Fibroblast of lung (primary cell): Measurements from ENCODE around the gene NCBP3. TPM values are rescaled to one million over a fixed set of nuclear protein-coding genes. Genes with fewer than 3 reads are reported as not detected.

ENCODE experiments used
- DNase-seq, 2 donors: peaks; one replicate each; pipeline versions ENCODE4 v3.0.0 to v3.0.0-alpha.2; 2010; ENCODE audit warnings: low read depth in 2 of 2
- H2AFZ ChIP-seq: 2 replicates; pipeline ENCODE4 v1.5.1; 2012; ENCODE audit warnings: low read length, control low read depth, inconsistent platforms
- H3K27ac ChIP-seq: 2 replicates; pipeline ENCODE4 v1.5.1; 2011; ENCODE audit warnings: low read length, control low read depth; ENCODE audit not compliant: insufficient read depth
- H3K27me3 ChIP-seq: 2 replicates; pipeline ENCODE4 v1.5.1; 2011; ENCODE audit warnings: mild to moderate bottlenecking, low read length; ENCODE audit not compliant: control insufficient read depth, insufficient read depth
- H3K36me3 ChIP-seq: 2 replicates; pipeline ENCODE4 v1.5.1; 2011; ENCODE audit warnings: low read length; ENCODE audit not compliant: control insufficient read depth, insufficient read depth
- H3K4me1 ChIP-seq: 2 replicates; pipeline ENCODE4 v1.5.1; 2011; ENCODE audit warnings: low read length; ENCODE audit not compliant: control insufficient read depth, insufficient read depth; ENCODE audit errors: extremely low read depth
- H3K4me2 ChIP-seq: 2 replicates; pipeline ENCODE4 v1.5.1; 2011; ENCODE audit warnings: low read length, control low read depth; ENCODE audit not compliant: insufficient read depth; ENCODE audit errors: extremely low read depth
- H3K4me3 ChIP-seq, 4 experiments: fragments of 200-600 bp in 1 of 4; sonication (generic) in 1 of 4; replicated peaks in 1 of 4; 2 replicates each; pipeline ENCODE4 v1.5.1; 2011 to 2016; ENCODE audit warnings: low read length in 4 of 4, low read depth in 3 of 4, mild to moderate bottlenecking in 3 of 4, control low read depth in 2 of 4, inconsistent platforms in 1 of 4, mixed read lengths in 1 of 4; ENCODE audit not compliant: insufficient read depth in 1 of 4; ENCODE audit errors: control extremely low read depth in 1 of 4
- H3K79me2 ChIP-seq: 2 replicates; pipeline ENCODE4 v1.5.1; 2012; ENCODE audit warnings: mild to moderate bottlenecking, low read length, inconsistent platforms; ENCODE audit not compliant: control insufficient read depth, insufficient read depth
- H3K9ac ChIP-seq: 2 replicates; pipeline ENCODE4 v1.5.1; 2011; ENCODE audit warnings: mild to moderate bottlenecking, low read length, control low read depth; ENCODE audit not compliant: insufficient read depth
- H3K9me3 ChIP-seq: 2 replicates; pipeline ENCODE4 v1.5.1; 2012; ENCODE audit warnings: low read depth, low read length; ENCODE audit not compliant: control insufficient read depth, insufficient read depth
- H4K20me1 ChIP-seq: 2 replicates; pipeline ENCODE4 v1.5.1; 2011; ENCODE audit warnings: low read length; ENCODE audit not compliant: control insufficient read depth, insufficient read depth; ENCODE audit errors: extremely low read depth
- EZH2 ChIP-seq: IDR thresholded peaks from 2 replicates; pipeline ENCODE4 v1.5.1; 2012; ENCODE audit warnings: low read length, control low read depth, mild to moderate bottlenecking; ENCODE audit errors: missing control alignments
- polyA plus RNA-seq, 2 donors: library from polyadenylated mRNA; depleted of rRNA in 1 of 2; stranded (reverse) in 1 of 2; unstranded in 1 of 2; fragments of >200 nt; gene quantifications; 2 replicates each; pipeline ENCODE4 v1.2.1, GENCODE V29; 2011 to 2012; ENCODE audit warnings: missing spikeins in 1 of 2
- total RNA-seq: library from RNA; depleted of rRNA; stranded (reverse); fragments of >200 nt; gene quantifications from 2 replicates; pipeline ENCODE4 v1.2.1, GENCODE V29; 2014
- TF ChIP-seq, protein P1 (sequence below), 2 donors: IDR thresholded peaks in 1 of 2; conservative IDR thresholded peaks in 1 of 2; 1 replicate in 1 of 2; 2 replicates in 1 of 2; pipeline ENCODE4 v1.5.1; 2011 to 2012; ENCODE audit warnings: low read length in 2 of 2, control low read depth in 1 of 2, inconsistent platforms in 1 of 2, low read depth in 1 of 2, mild to moderate bottlenecking in 1 of 2

NCBP3 gene
- total and polyA plus RNA-seq, 2 donors (not counting 1 experiment from before 2014, with no cell fraction given), result 20.4 to 23.3 TPM

- DNase-seq, result peak in 1 of 2 donors; percentile 28
- H2AFZ ChIP-seq, result no peak overlapping the region
- H4K20me1 ChIP-seq, result no peaks in the 10 kb centered on the region
- H3K4me2 ChIP-seq, result no peak overlapping the region
- TF ChIP-seq, protein P1, sequence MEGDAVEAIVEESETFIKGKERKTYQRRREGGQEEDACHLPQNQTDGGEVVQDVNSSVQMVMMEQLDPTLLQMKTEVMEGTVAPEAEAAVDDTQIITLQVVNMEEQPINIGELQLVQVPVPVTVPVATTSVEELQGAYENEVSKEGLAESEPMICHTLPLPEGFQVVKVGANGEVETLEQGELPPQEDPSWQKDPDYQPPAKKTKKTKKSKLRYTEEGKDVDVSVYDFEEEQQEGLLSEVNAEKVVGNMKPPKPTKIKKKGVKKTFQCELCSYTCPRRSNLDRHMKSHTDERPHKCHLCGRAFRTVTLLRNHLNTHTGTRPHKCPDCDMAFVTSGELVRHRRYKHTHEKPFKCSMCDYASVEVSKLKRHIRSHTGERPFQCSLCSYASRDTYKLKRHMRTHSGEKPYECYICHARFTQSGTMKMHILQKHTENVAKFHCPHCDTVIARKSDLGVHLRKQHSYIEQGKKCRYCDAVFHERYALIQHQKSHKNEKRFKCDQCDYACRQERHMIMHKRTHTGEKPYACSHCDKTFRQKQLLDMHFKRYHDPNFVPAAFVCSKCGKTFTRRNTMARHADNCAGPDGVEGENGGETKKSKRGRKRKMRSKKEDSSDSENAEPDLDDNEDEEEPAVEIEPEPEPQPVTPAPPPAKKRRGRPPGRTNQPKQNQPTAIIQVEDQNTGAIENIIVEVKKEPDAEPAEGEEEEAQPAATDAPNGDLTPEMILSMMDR (conservative IDR thresholded peaks at IDR 0.05 in 1 of 2, IDR thresholded peaks at IDR 0.05 in 1 of 2; ENCODE audit: low read depth in 1 of 2, low read length in 2 of 2), result no peak
- TF ChIP-seq EZH2, result no peak
- no peak overlapping the region for H3K9ac ChIP-seq
- no peaks in the 10 kb centered on the region for H3K36me3 ChIP-seq
- H3K79me2 ChIP-seq, result no peaks in the 10 kb centered on the region
- no peaks in the 10 kb centered on the region for H3K9me3 ChIP-seq
- H3K4me3 ChIP-seq, result no peak overlapping the region
- H3K4me1 ChIP-seq, result no peaks in the 10 kb centered on the region
- no peak overlapping the region for H3K27ac ChIP-seq
- peaks cover 2% of the 10 kb centered on the region for H3K27me3 ChIP-seq
These were observed 82.3 kb downstream of the NCBP3 start for GRCh38 chr17:3763777-3764170.

DNA sequence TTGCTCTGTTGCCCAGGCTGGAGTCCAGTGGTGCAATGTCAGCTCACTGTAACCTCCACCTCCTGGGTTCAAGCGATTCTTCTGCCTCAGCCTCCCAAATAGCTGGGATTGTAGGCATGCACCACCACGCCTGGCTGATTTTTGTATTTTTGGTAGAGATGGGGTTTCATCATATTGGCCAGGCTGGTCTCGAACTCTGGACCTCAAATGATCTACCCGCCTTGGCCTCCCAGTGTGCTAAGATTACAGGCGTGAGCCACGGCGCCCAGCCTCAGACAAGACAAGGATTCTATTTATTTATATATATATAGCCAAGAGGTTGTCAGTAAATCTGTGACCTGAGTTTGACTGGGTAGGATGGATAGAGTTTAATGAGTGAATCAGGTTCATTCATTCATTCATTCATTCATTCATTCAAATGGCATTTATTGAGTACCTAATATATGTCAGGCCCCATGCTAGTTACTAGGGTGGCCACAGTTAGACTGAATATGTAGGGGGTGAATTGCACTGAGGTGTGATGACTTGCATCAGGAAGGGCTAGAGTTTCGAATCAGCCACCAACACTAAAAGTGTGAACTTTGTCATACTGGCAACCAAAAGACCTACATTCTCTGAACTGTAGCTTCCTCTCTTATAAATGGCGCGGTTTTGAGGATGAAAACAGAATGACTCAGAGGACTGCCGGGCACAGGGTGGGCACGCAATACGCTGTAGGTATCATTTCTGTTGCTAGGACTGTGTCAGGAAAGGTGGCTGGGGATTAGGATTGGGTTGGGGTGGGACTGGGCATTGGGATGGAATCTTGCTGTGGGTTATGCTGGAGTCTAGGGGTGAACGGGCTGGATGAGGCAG lies 82.9 kb downstream of the NCBP3 start:
- Histone ChIP-seq H3K27me3 (peaks cover 2% of the 10 kb centered on the region), H3K79me2 (no peaks in the 10 kb centered on the region), H3K36me3 (no peaks in the 10 kb centered on the region), H2AFZ (no peak overlapping the region), H3K27ac (no peak overlapping the region), H3K9ac (no peak overlapping the region), H3K4me3 (no peak overlapping the region), H3K4me1 (no peaks in the 10 kb centered on the region), H4K20me1 (no peaks in the 10 kb centered on the region), H3K9me3 (no peaks in the 10 kb centered on the region), H3K4me2 (no peak overlapping the region)
- no peak for DNase-seq
- TF ChIP-seq, protein P1 (conservative IDR thresholded peaks at IDR 0.05 in 1 of 2, IDR thresholded peaks at IDR 0.05 in 1 of 2; ENCODE audit: low read depth in 1 of 2, low read length in 2 of 2), result no peak
- TF ChIP-seq EZH2, result no peak

GRCh38 chr17:3761918-3762380 lies 84.1 kb downstream of the NCBP3 start:
- no peak for DNase-seq
- Histone ChIP-seq H3K79me2 (no peaks in the 10 kb centered on the region), H3K9me3 (no peaks in the 10 kb centered on the region), H3K36me3 (no peaks in the 10 kb centered on the region), H3K9ac (no peak overlapping the region), H3K4me1 (no peaks in the 10 kb centered on the region), H3K4me2 (no peak overlapping the region), H2AFZ (no peak overlapping the region), H3K4me3 (no peak overlapping the region), H3K27ac (no peak overlapping the region), H3K27me3 (no peaks in the 10 kb centered on the region), H4K20me1 (no peaks in the 10 kb centered on the region)
- TF ChIP-seq, protein P1 (conservative IDR thresholded peaks at IDR 0.05 in 1 of 2, IDR thresholded peaks at IDR 0.05 in 1 of 2; ENCODE audit: low read depth in 1 of 2, low read length in 2 of 2), result no peak
- TF ChIP-seq EZH2, result no peak
